Measurements from ENCODE around the gene DTWD2.
"Not testable (repeated sequence)": the region's sequence is repeated elsewhere in the genome, so short reads cannot be mapped to it uniquely, and the experiment has no call there.

Gene DTWD2

DNA sequence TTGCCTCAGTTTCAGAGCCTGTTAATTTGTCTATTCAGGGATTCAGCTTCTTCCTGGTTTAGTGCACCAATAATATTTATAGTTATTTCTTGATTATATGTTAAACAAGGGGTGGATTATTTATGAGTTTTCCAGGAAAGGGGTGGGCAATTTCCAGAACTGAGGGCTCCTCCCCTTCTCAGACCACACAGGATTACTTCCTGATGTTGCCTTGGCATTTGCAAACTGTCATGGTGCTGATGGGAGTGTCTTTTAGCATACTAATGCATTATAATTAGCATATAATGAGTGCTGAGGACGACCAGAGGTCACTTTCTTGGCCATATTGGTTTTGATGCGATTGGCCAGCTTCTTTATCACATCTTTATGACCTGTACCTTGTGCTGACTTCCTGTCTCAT, 6.2 kb upstream of the DTWD2 start:
- no peak for DNase-seq

DNA sequence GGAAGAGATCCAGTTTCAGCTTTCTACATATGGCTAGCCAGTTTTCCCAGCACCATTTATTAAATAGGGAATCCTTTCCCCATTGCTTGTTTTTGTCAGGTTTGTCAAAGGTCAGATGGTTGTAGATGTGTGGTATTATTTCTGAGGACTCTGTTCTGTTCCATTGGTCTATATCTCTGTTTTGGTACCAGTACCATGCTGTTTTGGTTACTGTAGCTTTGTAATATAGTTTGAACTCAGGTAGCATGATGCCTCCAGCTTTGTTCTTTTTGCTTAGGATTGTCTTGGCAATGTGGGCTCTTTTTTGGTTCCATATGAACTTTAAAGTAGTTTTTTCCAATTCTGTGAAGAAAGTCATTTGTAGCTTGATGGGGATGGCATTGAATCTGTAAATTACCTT, 4.8 kb upstream of the DTWD2 start:
- not testable (repeated sequence) for DNase-seq

DNA sequence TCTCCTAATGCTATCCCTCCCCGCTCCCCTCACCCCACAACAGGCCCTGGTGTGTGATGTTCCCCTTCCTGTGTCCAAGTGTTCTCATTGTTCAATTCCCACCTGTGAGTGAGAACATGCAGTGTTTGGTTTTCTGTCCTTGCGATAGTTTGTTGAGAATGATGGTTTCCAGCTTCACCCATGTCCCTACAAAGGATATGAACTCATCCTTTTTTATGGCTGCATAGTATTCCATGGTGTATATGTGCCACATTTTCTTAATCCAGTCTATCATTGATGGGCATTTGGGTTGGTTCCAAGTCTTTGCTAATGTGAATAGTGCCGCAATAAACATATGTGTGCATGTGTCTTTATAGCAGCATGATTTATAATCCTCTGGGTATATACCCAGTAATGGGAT, 3.7 kb upstream of the DTWD2 start:
- not testable (repeated sequence) for DNase-seq

DNA sequence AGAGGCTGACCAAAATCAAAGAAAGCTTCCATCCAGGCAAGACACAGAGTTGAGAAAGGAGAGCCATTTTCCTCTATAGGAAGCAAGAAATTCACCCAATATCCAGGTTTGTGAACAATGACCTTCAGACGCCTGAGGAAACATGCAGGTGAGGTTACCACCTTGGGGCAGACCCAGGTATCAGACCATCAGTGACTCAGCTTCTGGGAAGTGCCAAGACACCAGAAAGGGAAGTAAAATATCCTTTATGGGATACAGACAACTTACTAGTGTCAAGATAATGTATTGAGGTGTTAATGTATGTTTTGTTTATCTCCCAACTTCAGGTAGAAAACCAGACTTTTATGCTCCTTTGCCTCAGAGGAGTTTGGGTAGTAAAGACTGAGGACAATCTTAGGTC, 2.2 kb upstream of the DTWD2 start:
- no peak for DNase-seq

DNA sequence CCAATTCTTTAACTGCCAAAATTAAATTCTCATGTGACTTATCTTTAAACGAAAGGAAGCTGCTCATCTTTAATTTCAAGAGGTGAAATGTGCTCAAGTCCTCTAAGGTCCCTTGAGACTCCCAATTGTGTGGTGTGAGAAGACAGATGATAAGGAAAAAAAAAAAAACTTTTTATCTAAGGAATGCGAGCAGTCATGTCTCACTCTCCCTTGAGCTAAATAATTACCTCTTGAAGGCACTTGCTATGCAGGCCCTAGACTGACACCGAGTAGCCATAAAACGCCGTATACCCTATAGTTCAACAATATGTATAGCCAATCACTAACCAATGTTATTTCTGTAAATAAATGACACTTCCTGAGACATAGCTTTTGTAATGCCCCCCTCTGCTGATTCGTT, 1.5 kb upstream of the DTWD2 start:
- DNase-seq: no peak

DNA sequence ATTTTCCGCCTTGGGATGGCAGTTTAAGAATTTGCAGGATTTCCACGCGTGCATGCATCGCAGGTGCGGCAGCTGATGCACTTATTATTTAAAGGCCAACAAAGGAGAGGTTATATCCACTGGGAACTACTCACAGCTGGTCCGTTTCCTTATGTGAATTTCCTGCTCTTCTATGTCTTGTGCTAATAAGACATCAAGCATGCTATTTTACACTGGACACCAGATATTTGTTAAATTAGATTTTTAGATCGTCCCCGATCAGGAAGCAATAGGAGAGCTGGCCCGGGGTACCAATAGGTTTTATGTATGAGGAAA, 476 bp upstream of the DTWD2 start:
- DNase-seq: no peak

DNA sequence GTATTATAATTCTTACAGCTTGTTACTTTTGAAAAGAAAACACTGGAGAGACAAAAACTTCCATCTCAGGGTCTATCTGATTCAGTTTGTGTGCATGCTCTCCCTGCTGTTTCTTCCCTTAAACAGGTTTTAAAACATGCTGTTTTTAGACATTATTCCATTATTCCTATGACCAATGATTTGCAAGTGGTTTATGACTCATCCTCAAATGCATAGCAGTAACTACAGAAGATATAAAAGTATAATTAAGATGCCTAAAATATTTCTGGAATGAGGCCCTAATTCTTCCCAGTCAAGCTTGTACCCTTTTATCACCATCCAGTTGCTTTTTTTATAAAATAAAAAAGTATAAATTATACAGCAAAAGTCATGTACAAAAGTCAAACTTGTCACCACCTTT, 3.7 kb downstream of the DTWD2 start:
- DNase-seq: no peak

DNA sequence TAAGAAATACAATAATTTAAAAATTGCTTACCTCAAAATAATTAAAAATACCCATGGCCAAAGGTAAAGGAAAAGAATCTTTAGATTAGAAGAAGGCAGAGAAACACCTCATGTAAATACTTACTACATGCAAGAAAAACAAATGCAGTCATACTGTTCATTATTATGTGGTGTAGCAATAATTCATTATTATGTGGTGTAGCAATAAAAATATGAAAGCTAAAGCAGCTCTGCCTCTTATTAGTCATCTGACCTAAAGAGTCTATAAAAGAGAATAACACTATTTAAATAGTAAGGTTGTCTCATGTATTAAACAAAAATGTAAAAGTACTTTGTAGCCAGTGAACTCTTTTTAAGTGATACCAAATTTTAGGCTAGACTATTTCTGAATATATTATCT, 6.6 kb downstream of the DTWD2 start:
- no peak for DNase-seq

DNA sequence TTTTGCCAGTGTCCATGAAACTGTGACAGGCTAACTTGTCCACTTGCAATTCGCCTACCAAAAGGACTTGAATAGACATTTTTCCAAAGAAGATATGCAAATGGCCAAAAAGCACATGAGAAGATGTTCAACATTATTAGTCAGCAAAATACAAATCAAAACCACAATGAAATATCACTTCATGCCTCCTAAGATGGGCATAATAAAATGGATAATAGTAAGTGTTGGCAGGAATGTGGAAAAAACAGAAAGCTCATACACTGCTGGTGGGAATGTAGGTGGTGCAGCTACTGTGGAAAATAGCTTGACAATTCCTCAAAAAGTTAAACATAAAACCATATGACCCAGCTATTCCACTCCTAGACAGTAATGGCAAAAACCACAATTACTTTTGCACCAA, 7.9 kb downstream of the DTWD2 start:
- DNase-seq: no peak

DNA sequence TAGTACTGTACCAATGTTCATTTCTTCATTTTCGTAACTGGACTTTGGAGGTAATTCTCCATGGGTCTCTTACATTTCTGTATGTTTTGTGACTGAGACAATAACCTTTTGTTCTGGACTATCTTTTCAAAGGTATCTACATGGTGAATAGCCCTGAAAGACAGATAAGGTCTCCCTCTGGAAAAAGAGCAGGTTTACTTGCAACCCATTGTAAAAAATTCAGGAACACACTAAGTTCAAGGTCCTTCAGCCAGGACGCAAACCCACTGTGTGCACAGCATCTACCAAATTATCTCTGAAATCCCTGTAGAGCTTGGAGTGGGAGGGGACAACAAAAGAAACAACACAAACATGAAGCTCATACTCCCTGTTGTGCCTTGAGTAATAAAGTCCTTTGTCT, 8.3 kb downstream of the DTWD2 start:
- DNase-seq: no peak

DNA sequence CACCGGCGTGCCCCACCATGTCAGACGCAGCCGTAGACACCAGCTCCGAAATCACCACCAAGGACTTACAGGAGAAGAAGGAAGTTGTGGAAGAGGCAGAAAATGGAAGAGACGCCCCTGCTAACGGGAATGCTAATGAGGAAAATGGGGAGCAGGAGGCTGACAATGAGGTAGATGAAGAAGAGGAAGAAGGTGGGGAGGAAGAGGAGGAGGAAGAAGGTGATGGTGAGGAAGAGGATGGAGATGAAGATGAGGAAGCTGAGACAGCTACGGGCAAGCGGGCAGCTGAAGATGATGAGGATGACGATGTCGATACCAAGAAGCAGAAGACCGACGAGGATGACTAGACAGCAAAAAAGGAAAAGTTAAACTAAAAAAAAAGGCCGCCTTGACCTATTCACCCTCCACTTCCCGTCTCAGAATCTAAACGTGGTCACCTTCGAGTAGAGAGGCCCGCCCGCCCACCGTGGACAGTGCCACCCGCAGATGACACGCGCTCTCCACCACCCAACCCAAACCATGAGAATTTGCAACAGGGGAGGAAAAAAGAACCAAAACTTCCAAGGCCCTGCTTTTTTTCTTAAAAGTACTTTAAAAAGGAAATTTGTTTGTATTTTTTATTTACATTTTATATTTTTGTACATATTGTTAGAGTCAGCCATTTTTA, 14.4 kb downstream of the DTWD2 start:
- DNase-seq: not testable (repeated sequence)

DNA sequence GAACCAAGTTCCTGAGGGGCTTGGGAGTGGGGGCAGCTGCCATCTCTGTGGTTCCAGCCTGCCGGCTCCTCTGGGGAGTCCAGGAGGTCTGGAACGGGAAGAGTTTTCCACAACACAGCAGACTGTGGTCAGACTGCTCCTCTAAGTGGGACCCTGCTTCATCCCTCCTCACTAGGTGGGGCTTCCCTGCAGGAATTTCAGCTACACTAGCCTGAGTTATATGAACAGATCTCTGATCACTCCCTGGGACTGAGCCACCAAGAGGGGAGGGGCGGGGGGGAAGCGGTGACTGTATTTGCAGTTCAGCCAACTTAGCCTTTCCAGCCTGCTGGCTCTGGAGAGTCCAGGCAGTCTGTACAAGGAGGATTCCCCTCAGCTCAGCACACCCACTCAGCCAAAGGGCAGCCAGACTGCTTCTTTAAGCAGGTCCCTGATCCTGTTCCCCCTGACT, 19.4 kb downstream of the DTWD2 start:
- no peak for DNase-seq

DNA sequence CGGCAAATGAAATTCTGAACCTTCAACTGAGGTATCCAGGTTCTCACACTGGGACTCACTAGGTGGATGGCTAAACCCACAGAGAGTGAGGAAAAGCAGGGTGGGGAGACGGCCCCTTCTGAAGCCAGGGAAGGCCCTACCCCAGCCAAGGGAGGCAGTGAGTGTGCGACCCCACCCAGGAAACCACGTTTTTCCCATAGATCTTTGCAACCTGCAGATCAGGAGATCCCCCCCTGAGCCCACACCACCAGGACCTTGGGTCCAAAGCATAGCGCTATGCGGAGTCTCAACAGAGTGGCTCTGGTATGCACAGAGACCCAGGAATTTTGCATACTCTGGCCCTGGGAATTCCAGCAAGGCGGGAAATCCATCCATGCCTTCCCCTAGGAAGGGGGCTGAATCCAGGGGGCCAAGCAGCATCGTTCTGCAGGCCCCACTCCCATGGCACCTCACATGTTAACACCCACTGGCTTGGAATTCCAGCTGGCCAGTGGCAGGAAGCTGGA, 19.9 kb downstream of the DTWD2 start:
- no peak for DNase-seq

DNA sequence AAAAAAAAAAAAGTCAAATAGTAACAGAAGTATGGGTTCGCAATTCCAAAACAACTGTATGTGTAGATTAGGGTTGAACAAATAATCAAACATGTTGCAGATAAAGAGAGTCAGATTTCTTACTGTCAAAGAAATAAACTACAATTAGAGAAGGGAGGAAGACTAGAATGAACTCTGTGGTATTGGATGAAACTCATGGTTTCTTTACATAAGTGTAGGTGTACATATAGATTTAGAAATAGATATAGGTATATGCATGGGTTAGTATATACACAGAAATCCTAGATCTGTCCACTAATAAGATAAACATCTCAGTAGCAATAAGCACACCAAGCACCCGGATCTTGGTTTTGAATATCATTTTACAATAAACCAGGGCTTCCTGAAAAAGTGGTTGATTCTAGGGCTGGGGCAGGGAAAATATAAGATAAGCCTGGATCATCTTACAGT, 21.3 kb downstream of the DTWD2 start:
- no peak for DNase-seq

DNA sequence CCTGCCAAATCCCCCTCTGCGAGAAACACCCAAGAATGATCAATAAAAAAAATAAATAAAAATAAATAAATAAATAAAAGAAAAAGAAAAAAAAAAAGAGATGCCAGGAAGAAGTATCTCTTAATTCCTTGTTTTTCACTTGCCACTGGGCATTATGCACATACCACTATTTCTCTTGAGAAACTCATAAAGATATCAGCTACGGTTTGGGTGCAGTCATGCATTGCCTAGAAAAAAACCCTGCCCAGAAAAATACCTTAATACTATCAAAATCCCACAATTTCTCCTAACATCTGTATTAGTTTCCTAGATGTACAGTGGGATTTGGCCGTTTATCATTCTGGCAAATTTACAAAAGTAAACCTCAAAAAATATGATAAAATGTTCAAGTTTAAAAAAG, 22.5 kb downstream of the DTWD2 start:
- no peak for DNase-seq

DNA sequence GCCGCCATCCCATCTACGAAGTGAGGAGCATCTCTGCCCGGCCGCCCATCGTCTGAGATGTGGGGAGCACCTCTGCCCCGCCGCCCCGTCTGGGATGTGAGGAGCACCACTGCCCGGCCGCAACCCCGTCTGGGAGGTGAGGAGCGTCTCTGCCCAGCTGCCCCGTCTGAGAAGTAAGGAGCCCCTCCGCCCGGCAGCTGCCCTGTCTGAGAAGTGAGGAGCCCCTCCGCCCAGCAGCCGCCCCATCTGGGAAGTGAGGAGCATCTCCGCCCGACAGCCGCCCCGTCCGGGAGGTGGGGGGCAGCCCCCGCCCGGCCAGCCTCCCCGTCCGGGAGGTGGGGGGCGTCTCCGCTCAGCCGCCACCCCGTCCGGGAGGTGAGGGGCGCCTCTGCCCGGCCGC, 23.4 kb downstream of the DTWD2 start:
- not testable (repeated sequence) for DNase-seq

DNA sequence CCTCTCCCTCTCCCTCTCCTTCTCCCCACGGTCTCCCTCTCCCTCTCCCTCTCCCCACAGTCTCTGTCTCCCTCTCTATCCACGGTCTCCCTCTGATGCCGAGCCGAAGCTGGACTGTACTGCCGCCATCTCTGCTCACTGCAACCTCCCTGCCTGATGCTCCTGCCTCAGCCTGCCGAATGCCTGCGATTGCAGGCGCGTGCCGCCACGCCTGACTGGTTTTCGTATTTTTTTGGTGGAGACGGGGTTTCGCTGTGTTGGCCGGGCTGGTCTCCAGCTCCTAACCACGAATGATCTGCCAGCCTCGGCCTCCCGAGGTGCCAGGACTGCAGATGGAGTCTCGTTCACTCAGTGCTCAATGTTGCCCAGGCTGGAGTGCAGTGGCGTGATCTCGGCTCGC, 24.0 kb downstream of the DTWD2 start:
- DNase-seq: not testable (repeated sequence)

DNA sequence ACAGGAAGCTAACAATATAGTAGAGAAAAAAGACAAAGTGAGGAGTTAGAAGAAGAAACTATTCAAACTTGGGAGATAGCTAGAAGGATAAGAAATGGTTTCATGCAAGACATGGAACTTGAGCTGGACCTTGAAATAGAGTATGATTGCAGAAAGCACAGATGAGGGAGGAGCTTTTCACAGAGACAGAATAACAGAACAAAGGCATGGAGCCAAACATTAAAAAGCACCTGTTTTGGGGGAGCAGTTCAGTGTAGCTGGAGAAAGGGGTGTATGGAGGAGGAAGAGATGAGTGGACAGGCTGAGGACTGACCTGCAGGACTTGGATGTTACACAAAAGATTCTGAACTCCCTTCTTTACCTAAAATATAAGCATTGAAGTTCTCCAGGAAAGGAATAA, 25.2 kb downstream of the DTWD2 start:
- DNase-seq: no peak

DNA sequence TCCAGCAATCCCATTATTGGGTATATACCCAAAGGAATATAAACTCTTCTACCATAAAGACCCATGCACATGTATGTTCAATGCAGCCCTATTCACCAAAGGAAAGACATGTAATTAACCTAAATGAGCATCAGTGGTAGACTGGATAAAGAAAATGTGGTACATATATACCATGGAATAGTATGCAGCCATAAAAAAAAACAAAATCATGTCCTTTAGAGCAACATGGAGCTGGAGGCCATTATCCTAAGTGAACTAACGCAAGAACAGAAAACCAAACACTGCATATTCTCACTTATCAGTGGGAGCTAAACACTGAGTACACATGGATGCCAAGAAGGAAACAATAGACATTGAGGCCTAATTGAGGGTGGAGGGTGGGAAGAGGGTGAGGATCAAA, 27.8 kb downstream of the DTWD2 start:
- DNase-seq: no peak

DNA sequence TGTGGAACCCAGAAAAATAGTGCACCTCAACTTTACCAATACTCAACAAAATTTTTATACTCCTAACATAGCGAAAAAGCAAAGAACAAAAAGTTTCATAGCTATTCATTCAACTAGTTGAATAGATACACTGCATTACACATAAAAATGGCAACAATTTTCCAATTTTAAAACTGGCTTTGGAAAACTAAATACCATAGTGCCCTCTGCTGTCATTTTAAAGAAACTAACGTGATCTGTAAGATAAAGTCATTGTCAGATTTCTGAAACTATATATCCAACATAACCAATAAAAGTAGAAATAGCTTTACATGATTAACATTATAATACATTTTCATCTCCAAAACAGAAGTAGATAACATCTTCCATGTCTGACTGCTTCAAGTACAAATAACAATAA, 31.6 kb downstream of the DTWD2 start:
- no peak for DNase-seq

DNA sequence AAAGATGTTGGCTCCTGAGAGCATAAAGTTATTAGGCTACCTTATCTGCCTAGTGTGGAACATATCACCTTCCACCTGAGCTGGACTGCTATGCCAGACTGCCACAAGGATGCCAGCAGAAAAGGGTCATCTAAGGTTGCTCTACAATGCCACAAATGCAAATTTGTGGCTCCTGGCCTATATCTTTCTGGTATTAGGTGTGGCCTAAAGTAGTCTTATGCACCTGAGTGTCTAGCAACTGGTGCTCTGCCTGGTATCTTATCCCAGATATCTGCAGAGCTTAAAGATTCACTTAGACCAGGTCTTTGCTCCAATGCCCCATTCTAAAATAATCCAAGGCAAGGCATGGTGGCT, 34.7 kb downstream of the DTWD2 start:
- no peak for DNase-seq

DNA sequence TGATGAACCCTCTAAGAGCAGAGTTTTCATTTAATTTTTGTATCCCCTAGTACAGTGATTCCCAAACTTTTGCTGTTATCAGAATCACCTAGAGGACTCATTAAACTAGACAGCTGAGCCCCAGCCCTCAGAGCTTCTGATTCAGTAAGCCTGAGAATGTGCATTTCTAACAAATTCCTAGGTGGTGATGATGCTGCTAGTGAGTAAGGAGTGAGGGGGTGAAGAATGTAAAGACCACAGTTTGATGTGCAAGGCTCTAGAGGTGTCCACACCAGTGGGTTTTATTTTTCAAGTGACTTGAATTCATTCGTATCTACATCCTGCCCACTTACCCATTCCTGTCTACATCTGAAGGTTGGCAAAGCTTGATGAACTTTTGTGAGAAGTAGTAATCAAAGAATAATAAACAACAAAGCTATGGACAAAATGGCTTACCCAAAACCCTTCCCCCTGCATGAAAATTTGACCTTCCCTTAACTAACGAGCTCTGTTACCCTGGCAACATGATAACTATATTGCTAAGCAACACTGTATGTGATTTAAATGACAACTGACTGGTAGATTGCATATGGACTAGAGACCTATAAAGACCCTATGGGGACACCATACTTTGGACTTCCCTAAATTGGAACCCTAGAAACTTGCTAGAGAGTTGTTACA, 35.2 kb downstream of the DTWD2 start:
- no peak for DNase-seq

DNA sequence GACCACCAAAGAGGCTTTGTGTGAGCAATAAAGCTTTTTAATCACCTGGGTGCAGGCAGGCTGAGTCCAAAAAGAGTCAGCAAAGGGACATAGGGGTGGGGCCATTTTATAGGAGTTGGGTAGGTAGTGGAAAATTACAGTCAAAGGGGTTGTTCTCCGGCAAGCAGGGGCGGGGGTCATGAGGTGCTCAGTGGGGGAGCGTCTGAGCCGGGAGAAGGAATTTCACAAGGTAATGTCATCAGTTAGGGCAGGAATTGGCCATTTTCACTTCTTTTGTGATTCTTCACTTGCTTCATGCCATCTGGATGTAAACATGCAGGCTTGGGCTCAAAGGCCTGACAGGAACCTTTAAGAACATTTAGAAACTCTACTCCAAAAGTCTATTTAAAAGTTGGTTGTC, 36.0 kb downstream of the DTWD2 start:
- DNase-seq: not testable (repeated sequence)

DNA sequence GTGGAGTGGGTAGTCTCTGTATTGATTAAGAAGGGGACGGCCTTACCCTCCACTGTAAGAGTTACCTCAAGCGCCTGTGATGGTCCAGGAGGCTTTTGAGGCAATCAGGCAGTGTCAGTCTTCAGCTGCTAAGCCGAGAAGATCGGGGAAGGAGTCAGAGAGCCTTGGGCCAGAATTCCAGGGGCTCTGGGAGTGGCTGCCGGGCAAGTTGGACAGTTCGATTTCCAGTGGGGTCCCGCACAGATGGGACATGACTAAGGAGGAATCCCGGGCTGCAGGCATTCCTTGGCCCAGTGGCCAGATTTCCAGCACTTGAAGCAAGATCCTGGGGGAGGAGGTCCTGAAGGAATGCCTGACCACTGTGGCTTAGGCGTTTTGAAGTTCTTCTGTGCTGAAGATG, 38.0 kb downstream of the DTWD2 start:
- not testable (repeated sequence) for DNase-seq

All from NCI-H510A (cell line).